Erythroblast (primary cell): ENCODE measurements around the gene AACS.

Experiments
- GATA1 ChIP-seq: IDR thresholded peaks from 2 replicates; pipeline ENCODE4 v1.6.1; 2011; ENCODE audit warnings: low read depth, mild to moderate bottlenecking, control low read depth, low read length, moderate library complexity
- POLR2A ChIP-seq: IDR thresholded peaks from 2 replicates; pipeline ENCODE4 v1.6.1; 2011; ENCODE audit warnings: mild to moderate bottlenecking, low read length

- no peak for TF ChIP-seq POLR2A
- no peak for TF ChIP-seq GATA1
Measured at GRCh38 chr12:125071456-125071855, 6.2 kb downstream of the AACS start.
